Fibroblast of the aortic adventitia (primary cell): ENCODE results near the gene NOPCHAP1. TPM values are rescaled to one million over a fixed set of nuclear protein-coding genes. Genes with fewer than 3 reads are reported as not detected.

ENCODE experiments used
- DNase-seq: peaks from one replicate; pipeline ENCODE4 v3.0.0-alpha.2; 2010; ENCODE audit warnings: low read depth
- H3K4me3 ChIP-seq: 2 replicates; pipeline ENCODE4 v1.5.1; 2011; ENCODE audit warnings: low read depth, mild to moderate bottlenecking, control low read depth, low read length, moderate library complexity
- CTCF ChIP-seq: IDR thresholded peaks from 2 replicates; pipeline ENCODE4 v1.5.1; 2011; ENCODE audit warnings: mild to moderate bottlenecking, low read length, control low read depth, inconsistent platforms; ENCODE audit not compliant: insufficient read depth
- total RNA-seq: library from RNA; depleted of rRNA; stranded (reverse); fragments of >200 nt; gene quantifications from 2 replicates; pipeline ENCODE4 v1.2.3, GENCODE V29; 2012; ENCODE audit warnings: low replicate concordance

NOPCHAP1 gene
- total RNA-seq, 1 donor: 5.5 TPM

GRCh38 chr12:105015543-105015942, 29.4 kb downstream of the NOPCHAP1 start:
- no peak overlapping the region for H3K4me3 ChIP-seq
- no peak for TF ChIP-seq CTCF

GRCh38 chr12:105018012-105018411, 31.9 kb downstream of the NOPCHAP1 start:
- no peak overlapping the region for H3K4me3 ChIP-seq
- DNase-seq: no peak
- no peak for TF ChIP-seq CTCF

More at GRCh38 chr12:105015543-105015942, 29.4 kb downstream of the NOPCHAP1 start:
- DNase-seq: no peak

GRCh38 chr12:105018776-105019175, 32.7 kb downstream of the NOPCHAP1 start:
- no peak for TF ChIP-seq CTCF
- DNase-seq: no peak

GRCh38 chr12:105020241-105020962, 34.3 kb downstream of the NOPCHAP1 start:
- no peak for DNase-seq
- no peak overlapping the region for H3K4me3 ChIP-seq
- no peak for TF ChIP-seq CTCF

More at GRCh38 chr12:105018776-105019175, 32.7 kb downstream of the NOPCHAP1 start:
- H3K4me3 ChIP-seq: no peak overlapping the region

GRCh38 chr12:105024928-105025327, 38.8 kb downstream of the NOPCHAP1 start:
- no peak for DNase-seq
- TF ChIP-seq CTCF: no peak
- no peak overlapping the region for H3K4me3 ChIP-seq

GRCh38 chr12:105025890-105026289, 39.8 kb downstream of the NOPCHAP1 start:
- TF ChIP-seq CTCF: no peak
- peak; percentile 96 for DNase-seq
- H3K4me3 ChIP-seq: no peak overlapping the region

GRCh38 chr12:105026411-105026810, 40.3 kb downstream of the NOPCHAP1 start:
- DNase-seq: no peak
- TF ChIP-seq CTCF: no peak
- H3K4me3 ChIP-seq: no peak overlapping the region
